HEK293T (cell line): ENCODE results near the gene SIAE.

Source experiments
- ARNT ChIP-seq: fragments of 450-650 bp; IDR thresholded peaks from 2 replicates; pipeline ENCODE4 v1.6.1; 2017; ENCODE audit warnings: mild to moderate bottlenecking
- FOXK2 ChIP-seq: fragments of 450-650 bp; IDR thresholded peaks from 2 replicates; pipeline ENCODE4 v1.6.1; 2016; ENCODE audit warnings: mild to moderate bottlenecking
- HDGF ChIP-seq: fragments of 450-650 bp; IDR thresholded peaks from 2 replicates; pipeline ENCODE4 v1.6.1; 2017; ENCODE audit warnings: antibody characterized with exemption, borderline replicate concordance

DNA sequence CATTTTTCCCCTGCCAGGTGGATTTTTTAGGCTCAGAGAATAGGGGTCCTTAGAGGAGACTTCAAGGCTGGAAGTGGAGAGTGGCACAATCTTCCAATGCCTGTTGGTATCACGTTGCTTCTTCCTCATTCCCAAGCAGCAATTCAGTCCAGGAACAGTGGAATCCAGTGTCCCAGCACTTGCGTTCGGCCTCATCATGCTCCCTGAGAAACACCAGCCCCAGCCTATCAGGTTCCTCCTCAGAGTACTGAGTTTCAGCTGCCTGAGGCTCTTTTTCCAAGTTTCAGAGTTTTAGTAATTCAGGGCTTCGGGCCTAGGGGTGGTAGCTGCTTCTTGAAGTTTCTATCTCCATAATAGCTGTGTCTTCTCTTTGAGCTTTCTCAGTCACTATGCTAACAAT lies 34.3 kb upstream of the SIAE start:
- TF ChIP-seq FOXK2 (no peak), HDGF (no peak), ARNT (no peak)
